Vagina (tissue), 2 donors: ENCODE measurements around the gene KLHL2.
"Not testable (repeated sequence)": the region's sequence is repeated elsewhere in the genome, so short reads cannot be mapped to it uniquely, and the experiment has no call there.

Source experiments
- CTCF ChIP-seq, 3 experiments: fragments of 450-650 bp in 2 of 3; fragments of 200-600 bp in 1 of 3; sonication (generic) in 1 of 3; IDR thresholded peaks; one replicate each; pipeline ENCODE4 v1.5.1; 2017 to 2019; ENCODE audit warnings: antibody characterized with exemption in 3 of 3, mild to moderate bottlenecking in 2 of 3, moderate library complexity in 2 of 3
- POLR2A ChIP-seq, 2 donors: fragments of 450-650 bp; IDR thresholded peaks; one replicate each; pipeline ENCODE4 v1.6.1; 2017; ENCODE audit warnings: antibody characterized with exemption in 2 of 2, mild to moderate bottlenecking in 2 of 2, moderate library complexity in 2 of 2
- POLR2AphosphoS5 ChIP-seq, 2 donors: sonication (generic); formaldehyde crosslinking; IDR thresholded peaks; one replicate each; pipeline ENCODE4 v1.9.0; 2017; ENCODE audit warnings: antibody characterized with exemption in 2 of 2, mild to moderate bottlenecking in 2 of 2, low read depth in 1 of 2; ENCODE audit not compliant: insufficient read depth in 1 of 2

GRCh38 chr4:165259776-165260175 is 52.4 kb downstream of the KLHL2 start:
- TF ChIP-seq CTCF (IDR thresholded peaks at IDR 0.05); POLR2A (IDR thresholded peaks at IDR 0.05); POLR2AphosphoS5 (IDR thresholded peaks at IDR 0.05; ENCODE audit: insufficient read depth in 1 of 2, low read depth in 1 of 2): not testable (repeated sequence)
